ENCODE results near the gene TENT5C. TPM values are rescaled to one million over a fixed set of nuclear protein-coding genes. Genes with fewer than 3 reads are reported as not detected.

Gene TENT5C
- total and polyA plus RNA-seq, 9 of the 15 experiments (the other 6 are each of a cell fraction or from before 2014, with no cell fraction given): 1.8 to 7.7 (median 4.0) TPM

DNA sequence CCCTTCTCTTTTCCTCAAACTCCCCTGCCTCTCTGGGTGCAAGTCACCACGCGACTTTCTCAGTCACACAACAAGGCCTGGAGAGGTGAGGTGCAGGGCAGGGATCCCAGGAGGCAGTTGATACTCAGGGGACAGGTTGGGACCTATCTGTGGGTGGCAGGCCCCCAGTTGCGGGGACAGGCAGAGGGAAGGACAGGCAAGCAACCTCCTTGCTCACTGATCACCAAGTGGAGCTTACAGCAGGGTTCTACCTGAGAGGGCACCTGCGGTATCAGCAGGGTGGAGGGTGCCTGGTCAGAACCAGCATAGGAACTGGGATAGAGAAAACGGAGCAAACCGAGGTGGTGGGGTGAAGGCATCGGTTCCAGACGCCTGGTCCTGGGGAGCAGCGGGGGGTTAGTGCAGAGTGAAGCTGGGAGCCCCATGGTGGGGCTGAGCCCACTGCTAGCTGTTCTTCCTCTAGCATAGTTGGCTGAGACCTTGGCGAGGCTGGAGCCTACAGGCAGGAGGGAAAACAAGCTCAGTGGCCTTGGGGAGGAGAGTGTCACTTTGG is 24.4 kb upstream of the TENT5C start:
- Histone ChIP-seq H3K9me1 (ENCODE audit: control insufficient read depth, insufficient read depth, low read length) (no peaks in the 10 kb centered on the region), H4K20me1 (replicated peaks; ENCODE audit: control insufficient read depth, insufficient read depth, low read length) (no peaks in the 10 kb centered on the region), H3K9me3 (replicated peaks; ENCODE audit: control insufficient read depth, insufficient read depth, low read depth, low read length) (no peaks in the 10 kb centered on the region; the same call in 1 of the 2 replicates), H3K36me3 (ENCODE audit: control insufficient read depth, insufficient read depth, low read length) (no peaks in the 10 kb centered on the region), H3K79me2 (ENCODE audit: control insufficient read depth, insufficient read depth, low read length) (no peaks in the 10 kb centered on the region), H3K4me1 (replicated peaks in 1 of 2; ENCODE audit: control insufficient read depth in 2 of 2, insufficient read depth in 2 of 2, low read length in 2 of 2) (no peaks in the 10 kb centered on the region), H3K9ac (ENCODE audit: insufficient read depth in 1 of 2, low read depth in 2 of 2, low read length in 2 of 2) (peak overlapping the region in 1 of 2 experiments; percentile 31; a peak in 1 of 4 replicates), H3K4me2 (ENCODE audit: insufficient read depth, low read length) (no peak overlapping the region), H3K27ac (ENCODE audit: extremely low read depth, low read depth, low read length) (no peak overlapping the region), H3K27me3 (ENCODE audit: control insufficient read depth in 2 of 2, insufficient read depth in 2 of 2, low read length in 2 of 2) (no peaks in the 10 kb centered on the region), H2AFZ (ENCODE audit: low read depth, low read length) (no peak overlapping the region), H3K4me3 (no peak overlapping the region)
- FAIRE-seq: no peak
- no TSS peak for BruUV-seq (replicated peaks)
- in situ Hi-C loops (cut with MboI) (no loop called here), intact Hi-C loops (cut with micrococcal nuclease) (no loop called here)
- no peak for DNase-seq (ENCODE audit: extremely low read depth in 1 of 4, low spot score in 3 of 4)
- ChIA-PET POLR2A (interaction anchor here (0.8 to 2.3 kb wide), 10 partner anchors 9 to 49 kb away, joined by 3 to 8 read pairs (median 4); partner anchors contain the start of gene TENT5C), CTCF (ENCODE audit: low intra/inter-chr PET ratio) (interaction anchor here (0.6 kb wide), 1 partner anchor 377 kb away, joined by 4 read pairs; no protein-coding TSS in a partner anchor)
- WGBS (ENCODE audit: insufficient coverage, low coverage, missing lambda C conversion rate): 11% methylated on average over 10 of the region's 10 CpGs
- ATAC-seq: no peak
- no peak for TF ChIP-seq RHOXF2B (CRISPR knock-in tag; conservative IDR thresholded peaks at IDR 0.05)
- TF ChIP-seq POLR2AphosphoS2 (IDR thresholded peaks at IDR 0.05; ENCODE audit: low read length): no peak
- TF ChIP-seq, protein P1, sequence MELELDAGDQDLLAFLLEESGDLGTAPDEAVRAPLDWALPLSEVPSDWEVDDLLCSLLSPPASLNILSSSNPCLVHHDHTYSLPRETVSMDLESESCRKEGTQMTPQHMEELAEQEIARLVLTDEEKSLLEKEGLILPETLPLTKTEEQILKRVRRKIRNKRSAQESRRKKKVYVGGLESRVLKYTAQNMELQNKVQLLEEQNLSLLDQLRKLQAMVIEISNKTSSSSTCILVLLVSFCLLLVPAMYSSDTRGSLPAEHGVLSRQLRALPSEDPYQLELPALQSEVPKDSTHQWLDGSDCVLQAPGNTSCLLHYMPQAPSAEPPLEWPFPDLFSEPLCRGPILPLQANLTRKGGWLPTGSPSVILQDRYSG (tag; conservative IDR thresholded peaks at IDR 0.05; ENCODE audit: low read depth): no peak
- TF ChIP-seq RERE (CRISPR knock-in tag; IDR thresholded peaks at IDR 0.05; ENCODE audit: borderline replicate concordance): no peak
- no peak for TF ChIP-seq ZNF121 (CRISPR knock-in tag; conservative IDR thresholded peaks at IDR 0.05)
- TF ChIP-seq, protein P2, sequence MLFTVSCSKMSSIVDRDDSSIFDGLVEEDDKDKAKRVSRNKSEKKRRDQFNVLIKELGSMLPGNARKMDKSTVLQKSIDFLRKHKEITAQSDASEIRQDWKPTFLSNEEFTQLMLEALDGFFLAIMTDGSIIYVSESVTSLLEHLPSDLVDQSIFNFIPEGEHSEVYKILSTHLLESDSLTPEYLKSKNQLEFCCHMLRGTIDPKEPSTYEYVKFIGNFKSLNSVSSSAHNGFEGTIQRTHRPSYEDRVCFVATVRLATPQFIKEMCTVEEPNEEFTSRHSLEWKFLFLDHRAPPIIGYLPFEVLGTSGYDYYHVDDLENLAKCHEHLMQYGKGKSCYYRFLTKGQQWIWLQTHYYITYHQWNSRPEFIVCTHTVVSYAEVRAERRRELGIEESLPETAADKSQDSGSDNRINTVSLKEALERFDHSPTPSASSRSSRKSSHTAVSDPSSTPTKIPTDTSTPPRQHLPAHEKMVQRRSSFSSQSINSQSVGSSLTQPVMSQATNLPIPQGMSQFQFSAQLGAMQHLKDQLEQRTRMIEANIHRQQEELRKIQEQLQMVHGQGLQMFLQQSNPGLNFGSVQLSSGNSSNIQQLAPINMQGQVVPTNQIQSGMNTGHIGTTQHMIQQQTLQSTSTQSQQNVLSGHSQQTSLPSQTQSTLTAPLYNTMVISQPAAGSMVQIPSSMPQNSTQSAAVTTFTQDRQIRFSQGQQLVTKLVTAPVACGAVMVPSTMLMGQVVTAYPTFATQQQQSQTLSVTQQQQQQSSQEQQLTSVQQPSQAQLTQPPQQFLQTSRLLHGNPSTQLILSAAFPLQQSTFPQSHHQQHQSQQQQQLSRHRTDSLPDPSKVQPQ (CRISPR knock-in tag; IDR thresholded peaks at IDR 0.05; ENCODE audit: borderline replicate concordance): no peak
- no peak for TF ChIP-seq CREM (IDR thresholded peaks at IDR 0.05; ENCODE audit: low read depth)
- TF ChIP-seq, protein P3, sequence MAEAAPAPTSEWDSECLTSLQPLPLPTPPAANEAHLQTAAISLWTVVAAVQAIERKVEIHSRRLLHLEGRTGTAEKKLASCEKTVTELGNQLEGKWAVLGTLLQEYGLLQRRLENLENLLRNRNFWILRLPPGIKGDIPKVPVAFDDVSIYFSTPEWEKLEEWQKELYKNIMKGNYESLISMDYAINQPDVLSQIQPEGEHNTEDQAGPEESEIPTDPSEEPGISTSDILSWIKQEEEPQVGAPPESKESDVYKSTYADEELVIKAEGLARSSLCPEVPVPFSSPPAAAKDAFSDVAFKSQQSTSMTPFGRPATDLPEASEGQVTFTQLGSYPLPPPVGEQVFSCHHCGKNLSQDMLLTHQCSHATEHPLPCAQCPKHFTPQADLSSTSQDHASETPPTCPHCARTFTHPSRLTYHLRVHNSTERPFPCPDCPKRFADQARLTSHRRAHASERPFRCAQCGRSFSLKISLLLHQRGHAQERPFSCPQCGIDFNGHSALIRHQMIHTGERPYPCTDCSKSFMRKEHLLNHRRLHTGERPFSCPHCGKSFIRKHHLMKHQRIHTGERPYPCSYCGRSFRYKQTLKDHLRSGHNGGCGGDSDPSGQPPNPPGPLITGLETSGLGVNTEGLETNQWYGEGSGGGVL (CRISPR knock-in tag; IDR thresholded peaks at IDR 0.05): no peak
- no peak for TF ChIP-seq ZNF3 (CRISPR knock-in tag; IDR thresholded peaks at IDR 0.05)
- no peak for TF ChIP-seq RBFOX2 (IDR thresholded peaks at IDR 0.05; ENCODE audit: low read depth, low read length)
- TF ChIP-seq ZNF146 (CRISPR knock-in tag; IDR thresholded peaks at IDR 0.05; ENCODE audit: unreplicated experiment): no peak

Measured in K562 (cell line).